ENCODE results near the gene TTC38. TPM values are rescaled to one million over a fixed set of nuclear protein-coding genes. Genes with fewer than 3 reads are reported as not detected.
A peak's percentile ranks its signal among the peaks of the same experiment; 100 is the strongest.
"Not testable (repeated sequence)": the region's sequence is repeated elsewhere in the genome, so short reads cannot be mapped to it uniquely, and the experiment has no call there.

The TTC38 gene
- polyA plus RNA-seq, 3 donors, result 46.9 to 49.3 (median 48.6) TPM

DNA sequence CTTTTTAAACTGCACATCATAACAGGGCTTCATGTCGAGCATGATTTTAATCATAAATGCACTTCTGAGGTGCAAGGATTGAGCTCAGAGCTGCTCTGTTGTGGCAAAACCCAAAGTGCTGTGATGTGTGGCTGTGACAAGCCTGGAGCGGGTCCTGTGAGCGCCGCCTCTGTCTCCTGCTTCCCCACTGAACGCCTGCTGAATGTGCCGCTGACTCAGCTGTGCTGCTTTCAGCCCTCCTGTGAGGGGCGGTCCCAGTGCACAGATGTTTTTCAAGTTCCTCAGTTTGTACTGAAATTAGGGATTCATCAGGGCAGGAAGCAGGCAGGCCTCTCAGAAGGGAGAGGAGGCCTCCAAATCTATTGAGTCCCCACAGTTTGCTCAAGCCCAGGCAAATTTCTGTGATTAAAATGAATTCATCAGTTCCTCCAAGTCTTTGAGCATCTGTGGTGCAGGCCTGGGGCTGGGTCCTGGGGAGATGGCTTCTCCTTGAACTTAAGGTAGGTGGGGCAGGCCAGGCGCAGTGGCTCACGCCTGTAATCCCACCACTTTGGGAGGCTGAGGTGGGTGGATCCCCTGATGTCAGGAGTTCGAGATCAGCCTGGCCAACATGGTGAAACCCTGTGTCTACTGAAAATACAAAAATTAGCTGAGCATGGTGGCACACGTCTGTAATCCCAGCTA lies 25.9 kb downstream of the TTC38 start:
- no peak for DNase-seq (ENCODE audit: low read depth in 3 of 3, low spot score in 2 of 3)

DNA sequence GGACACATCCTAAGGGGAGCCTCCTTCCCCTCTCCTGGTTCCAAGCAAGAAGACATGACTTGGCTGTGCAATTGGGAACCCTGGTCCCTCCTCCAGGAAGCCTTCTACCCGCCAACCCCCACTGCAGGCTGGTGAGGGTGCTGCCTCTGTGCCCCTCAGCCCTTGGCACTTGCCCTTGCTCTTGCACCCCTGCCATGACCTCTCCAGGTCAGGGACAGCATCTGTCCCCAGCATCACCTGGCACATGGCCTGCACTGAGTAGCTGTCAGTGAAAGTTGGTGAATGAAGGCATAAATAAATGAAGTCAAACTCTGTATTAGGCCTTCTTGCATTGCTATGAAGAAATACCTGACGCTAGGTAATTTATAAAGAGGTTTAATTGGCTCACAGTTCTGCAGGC lies 27.0 kb downstream of the TTC38 start:
- DNase-seq (ENCODE audit: low read depth in 3 of 3, low spot score in 2 of 3), result no peak

DNA sequence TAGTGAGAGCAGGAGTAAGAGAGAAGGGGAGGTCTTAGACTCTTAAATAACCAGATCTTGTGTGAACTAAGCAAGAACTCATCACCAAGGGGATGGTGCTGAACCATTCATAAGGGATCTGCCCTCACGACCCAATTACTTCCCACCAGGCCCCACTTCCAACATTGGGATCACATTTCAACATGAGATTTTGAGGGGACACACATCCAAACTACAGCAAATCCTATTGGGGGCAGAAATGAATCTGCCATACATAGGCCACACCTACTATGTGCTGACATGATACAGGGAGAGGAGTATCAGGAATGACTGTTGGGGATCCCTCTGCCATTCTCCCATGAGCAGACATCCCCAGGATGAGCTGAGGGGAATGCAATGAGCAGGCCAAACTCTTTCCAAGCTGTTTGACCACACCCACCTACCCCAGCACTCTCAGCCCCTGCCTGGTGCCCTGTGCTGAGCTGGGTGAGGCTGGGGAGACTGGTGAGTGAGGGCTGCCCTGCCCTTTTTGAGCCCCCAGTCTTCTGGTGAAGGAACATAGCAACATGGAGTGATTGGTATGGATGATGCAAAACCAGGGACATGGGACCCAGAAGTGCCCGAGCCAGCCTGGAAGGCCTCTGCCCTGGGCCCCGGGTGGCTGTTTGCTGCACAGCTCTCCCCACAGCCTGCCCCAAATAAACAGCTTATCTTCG lies 27.6 kb downstream of the TTC38 start:
- no peak for DNase-seq (ENCODE audit: low read depth in 3 of 3, low spot score in 2 of 3)

DNA sequence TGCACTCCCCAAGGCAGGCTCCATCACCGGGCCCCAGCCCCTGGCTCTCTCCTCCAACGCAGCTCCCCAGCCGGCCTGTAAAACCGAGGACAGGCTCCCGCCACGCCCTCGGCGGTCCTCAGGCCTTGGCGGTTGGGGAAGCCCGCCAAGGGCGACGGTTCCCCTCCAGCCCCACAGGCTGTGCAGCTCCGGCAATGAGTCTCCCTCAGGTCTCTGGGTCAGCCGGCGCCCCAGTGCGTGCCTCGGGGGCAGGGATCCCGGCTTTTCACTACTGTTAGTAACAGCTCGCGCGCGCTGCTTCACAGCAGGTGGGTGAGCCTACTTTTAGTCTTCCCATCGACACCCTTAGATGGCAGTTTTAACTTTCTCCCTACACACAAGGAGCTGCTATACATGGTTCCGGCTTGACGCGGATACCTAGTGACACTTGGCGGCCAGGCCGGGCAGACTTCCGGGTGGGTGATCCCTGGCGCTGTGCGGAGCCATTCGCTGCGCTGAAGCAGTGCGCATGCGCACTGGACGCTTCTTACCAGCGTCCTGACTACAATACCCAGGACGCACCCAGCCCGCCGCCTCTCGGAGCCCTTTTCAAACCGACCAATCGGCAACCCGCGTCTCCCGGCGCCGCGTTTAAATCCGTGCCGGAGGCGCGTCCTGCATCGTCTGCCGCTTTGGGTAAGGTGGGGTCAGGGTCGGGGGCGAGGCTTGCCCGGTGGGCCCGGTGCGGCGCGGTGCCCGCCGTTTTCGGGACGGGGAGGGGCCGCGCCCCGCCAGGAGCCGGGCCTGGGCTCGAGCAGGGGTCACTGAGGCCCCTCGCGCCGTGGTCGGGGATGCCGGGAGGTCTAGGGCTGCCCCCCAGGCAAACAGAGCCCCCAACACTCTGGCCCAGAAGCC lies 28.7 kb downstream of the TTC38 start, which contains the start of gene GTSE1:
TSS of gene GTSE1 (plus strand) at position 614 of the 894 bp plus-strand sequence. CDS start 531 bp downstream, outside the sequence.
- peak; percentile 94 to 96 (median 96) for DNase-seq (ENCODE audit: low read depth in 3 of 3, low spot score in 2 of 3)

DNA sequence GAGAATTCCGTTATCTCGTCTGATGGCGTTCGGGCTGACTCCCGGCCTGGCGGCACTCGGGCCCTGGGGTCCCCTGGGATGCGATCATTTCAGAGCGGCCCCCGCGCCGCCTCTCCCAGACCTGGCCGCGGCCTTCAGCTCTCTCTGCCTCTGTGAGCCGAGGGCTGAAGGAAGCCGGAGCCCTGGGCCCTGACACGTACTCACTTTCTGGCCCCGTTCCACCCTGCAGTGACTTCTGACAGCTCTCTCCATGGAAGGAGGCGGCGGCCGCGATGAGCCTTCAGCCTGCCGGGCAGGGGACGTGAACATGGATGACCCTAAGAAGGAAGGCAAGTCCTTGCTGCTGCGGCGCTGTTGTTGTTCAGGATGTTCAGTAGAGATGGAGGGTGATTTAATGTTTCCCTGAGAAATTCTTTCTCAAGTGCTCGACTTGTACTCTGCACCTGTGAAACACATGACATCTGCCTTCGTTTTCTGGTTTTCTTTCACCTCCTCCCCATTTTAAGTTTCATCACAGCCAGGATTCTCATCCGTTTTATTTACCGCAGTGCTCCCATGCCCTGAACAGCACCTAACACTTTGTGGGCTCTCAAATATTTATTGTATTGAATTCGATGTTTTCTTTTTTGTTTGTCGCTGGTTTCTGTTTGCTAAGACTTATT lies 29.5 kb downstream of the TTC38 start:
- DNase-seq (ENCODE audit: low read depth in 3 of 3, low spot score in 2 of 3), result no peak

DNA sequence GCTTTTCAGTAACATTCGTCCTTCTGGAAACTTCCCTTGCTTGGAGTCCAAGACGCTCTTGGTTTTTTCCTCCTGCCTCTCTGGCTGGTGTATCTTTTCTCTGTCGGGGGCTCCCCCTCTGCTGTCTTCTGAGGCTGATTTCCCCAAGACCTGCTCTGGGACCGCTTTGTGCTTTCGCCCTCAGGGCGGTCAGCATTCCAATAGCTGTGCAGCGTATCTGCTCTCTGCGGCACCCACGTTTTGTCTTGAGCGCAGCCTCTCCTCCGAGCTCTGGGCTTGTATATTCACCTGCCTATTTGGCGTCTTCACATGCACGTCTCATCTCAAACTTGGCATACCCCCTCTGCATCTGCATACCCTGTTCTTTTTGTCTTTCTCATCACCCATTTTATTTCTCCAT lies 31.3 kb downstream of the TTC38 start:
- no peak for DNase-seq (ENCODE audit: low read depth in 3 of 3, low spot score in 2 of 3)

DNA sequence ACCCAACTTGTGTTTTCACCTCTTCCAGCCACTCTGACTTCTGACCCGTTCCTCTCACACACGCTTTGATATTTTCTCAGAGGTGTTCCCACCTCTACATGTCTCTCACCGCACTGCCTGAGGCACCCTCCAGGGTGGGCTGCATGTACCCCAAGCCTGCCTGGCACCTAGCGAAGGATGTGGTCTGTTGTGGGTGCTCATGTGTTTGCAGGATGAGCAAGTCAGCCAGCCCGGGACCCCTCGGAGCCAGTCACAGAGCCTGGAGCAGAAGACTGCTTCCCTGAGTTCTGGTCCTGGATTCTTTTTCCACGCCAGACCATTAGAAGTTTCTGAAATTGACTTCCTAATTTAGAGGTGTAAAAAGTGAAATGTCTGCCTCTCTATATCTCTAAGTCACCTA lies 32.7 kb downstream of the TTC38 start:
- DNase-seq (ENCODE audit: low read depth in 3 of 3, low spot score in 2 of 3), result no peak

DNA sequence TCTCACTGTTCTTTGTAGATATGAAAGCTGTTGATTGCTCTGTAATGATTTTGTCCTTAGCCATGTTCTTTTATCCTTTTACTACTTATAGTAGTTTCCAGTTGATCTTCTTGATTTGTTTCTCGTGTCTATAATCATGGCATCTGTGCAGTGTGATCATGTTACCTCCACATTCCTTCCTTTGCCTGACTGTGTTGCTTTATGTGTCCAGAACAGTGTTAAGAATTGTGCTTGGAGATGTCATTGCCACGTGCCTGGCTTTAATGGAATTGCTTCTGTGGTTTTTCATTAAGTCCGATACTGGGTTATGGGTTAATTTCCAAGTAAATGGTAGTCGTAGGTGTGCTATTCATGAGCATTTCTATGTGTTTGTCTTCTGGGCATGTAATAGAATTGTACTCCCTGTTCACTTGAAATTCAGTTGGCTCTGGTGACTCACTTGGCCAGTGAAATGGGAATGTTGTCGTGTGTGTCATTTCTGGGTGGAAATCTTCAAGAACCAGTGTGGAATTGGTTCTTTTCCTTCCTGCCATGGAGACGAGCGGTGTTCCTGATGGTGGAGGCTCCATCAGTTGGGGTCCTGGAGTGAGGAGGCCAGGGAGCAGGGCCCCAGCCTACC lies 35.6 kb downstream of the TTC38 start:
- DNase-seq (ENCODE audit: low read depth in 3 of 3, low spot score in 2 of 3), result no peak

DNA sequence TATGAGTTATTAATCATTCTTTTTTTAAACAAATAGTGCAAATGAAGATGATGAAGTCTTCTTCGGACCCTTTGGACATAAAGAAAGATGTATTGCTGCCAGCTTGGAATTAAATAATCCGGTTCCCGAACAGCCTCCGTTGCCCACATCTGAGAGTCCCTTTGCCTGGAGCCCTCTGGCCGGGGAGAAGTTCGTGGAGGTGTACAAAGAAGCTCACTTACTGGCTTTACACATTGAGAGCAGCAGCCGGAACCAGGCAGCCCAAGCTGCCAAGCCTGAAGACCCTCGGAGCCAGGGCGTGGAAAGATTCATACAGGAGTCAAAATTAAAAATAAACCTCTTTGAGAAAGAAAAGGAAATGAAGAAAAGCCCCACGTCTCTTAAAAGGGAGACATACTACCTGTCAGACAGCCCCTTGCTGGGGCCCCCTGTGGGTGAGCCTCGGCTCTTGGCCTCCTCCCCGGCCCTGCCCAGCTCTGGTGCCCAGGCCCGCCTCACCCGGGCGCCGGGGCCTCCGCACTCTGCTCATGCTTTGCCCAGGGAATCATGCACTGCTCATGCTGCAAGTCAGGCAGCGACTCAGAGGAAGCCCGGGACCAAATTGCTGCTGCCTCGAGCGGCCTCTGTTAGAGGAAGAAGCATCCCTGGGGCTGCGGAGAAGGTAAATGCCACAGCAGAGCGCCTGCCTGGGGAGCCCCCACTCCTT lies 40.6 kb downstream of the TTC38 start:
- DNase-seq (ENCODE audit: low read depth in 3 of 3, low spot score in 2 of 3), result no peak

DNA sequence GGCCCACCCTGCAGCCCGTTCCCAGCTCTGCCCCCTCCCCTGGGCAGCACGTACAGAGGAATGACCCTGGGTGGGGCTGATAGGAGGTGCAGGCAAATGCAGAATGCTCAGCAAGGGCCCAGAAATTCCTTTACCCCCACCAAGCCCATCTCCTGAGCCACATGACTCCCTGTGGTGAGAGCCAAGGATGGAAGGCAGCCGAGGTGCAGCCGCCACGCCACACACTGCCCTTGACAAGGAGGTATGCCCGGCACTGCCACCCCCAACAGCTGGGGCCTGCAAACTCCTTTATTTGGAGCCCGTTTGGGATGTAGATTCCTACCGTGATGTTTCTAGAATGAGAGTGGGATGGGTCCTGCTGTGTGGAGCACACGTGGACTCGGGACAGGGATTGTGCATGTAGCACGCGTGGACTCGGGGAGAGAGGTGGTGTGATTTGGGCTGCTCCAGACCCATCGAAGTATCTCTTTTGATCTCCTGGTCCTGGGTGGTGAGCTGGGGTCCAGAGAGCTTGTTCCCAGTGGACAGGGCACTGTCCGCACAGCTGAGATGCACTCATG lies 41.8 kb downstream of the TTC38 start:
- no peak for DNase-seq (ENCODE audit: low read depth in 3 of 3, low spot score in 2 of 3)

DNA sequence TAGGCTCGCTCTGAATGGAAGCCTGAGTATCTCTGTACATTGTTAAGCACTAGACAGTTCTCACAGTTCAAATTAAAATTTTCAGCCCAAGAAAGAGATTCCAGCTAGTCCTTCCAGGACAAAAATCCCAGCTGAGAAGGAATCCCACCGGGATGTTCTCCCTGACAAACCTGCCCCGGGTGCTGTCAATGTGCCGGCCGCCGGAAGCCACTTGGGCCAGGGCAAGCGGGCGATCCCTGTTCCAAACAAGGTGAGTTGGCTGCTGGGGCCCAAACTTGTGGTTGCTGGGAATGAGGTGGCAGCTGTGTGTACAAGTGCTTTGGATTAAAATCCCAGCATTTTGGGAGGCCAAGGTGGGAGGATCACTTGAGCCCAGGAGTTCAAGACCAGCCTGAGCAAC lies 44.2 kb downstream of the TTC38 start:
- DNase-seq (ENCODE audit: low read depth in 3 of 3, low spot score in 2 of 3), result no peak

DNA sequence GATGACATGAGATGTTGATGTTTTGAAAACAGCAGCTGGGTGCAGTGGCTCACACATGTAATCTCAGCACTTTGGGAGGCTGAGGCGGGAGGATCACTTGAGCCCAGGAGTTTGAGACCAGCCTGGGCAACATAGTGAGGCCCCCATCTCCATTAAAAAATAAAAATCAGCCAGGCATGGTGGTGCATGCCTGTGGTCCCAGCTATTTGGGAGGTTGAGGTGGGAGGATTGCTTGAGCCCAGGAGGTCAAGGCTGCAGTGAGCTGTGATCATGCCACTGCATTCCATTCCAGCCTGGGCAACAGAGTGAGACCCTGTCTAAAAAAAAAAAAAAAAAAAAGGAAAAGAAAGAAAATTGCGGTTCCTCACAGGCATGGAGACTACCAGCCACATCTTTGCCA lies 45.0 kb downstream of the TTC38 start:
- not testable (repeated sequence) for DNase-seq (ENCODE audit: low read depth in 3 of 3, low spot score in 2 of 3)

DNA sequence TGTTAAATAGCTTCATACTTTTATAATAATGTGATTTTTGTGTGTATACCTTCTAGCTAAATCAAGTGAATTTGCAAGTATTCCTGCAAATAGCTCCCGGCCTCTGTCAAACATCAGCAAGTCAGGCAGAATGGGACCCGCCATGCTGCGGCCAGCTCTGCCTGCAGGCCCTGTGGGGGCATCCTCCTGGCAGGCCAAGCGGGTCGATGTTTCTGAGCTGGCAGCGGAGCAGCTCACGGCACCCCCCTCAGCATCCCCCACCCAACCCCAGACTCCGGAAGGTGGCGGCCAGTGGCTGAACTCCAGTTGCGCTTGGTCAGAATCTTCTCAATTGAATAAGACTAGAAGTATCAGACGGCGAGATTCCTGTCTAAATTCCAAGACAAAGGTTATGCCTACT lies 48.2 kb downstream of the TTC38 start:
- no peak for DNase-seq (ENCODE audit: low read depth in 3 of 3, low spot score in 2 of 3)

DNA sequence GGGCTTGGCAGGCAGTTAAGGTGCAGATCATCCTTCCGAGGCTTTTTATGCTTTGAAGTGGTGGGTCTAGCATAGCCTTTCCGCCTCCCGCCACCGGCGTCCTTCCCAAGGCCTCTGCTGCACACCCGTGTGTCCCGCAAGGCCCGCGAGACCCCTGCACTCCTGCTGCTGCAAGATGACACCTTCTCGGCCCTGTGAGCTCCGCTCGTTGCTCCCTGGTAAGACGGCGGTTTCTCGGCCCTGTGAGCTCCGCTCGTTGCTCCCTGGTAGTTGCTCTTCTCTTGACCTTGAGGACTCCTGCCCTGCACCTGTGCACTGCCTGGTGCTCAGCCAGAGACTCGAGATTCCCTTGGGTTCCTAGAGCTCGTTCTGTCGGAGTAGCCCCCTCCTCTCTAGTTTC lies 49.8 kb downstream of the TTC38 start:
- DNase-seq (ENCODE audit: low read depth in 3 of 3, low spot score in 2 of 3), result no peak

DNA sequence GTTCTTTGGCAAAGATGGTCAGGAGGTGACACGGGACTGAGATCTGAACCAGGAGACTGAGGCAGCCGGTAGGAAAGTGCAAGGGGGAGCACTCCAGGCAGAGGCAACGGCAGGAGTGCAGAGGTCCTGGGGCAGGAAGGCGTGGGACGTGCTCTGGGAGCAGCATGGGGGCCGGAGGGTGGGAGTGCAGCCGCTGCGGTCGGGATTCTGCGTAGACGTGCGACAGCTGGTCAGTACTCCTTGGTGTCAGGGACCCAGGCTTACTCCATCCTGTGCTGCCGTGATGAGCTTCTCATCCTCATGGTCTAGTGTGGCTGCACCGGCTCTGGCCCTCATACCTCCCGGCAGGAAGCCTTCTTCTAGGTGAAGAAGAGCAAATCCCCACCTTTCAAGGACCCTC lies 50.8 kb downstream of the TTC38 start:
- DNase-seq (ENCODE audit: low read depth in 3 of 3, low spot score in 2 of 3), result no peak

DNA sequence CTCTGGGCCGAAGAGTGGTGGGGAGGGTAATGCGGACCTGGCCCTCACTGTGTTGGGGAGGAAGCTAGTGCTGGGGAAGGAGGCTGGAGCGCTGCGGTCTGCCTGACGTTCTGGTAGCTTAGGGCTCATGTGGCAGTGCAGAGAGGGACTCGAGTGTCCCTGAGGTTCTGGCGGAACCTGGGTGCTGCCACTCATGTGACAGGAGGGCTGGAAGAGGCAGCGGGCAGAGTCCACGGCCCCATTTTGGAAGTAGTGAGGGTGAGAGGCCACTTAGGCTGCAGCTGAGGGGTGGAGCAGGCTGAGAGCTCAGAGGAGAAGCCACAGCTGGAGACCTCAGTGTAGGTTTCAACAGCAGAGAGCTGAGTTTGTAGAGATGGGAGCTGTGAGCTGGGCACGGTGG lies 51.5 kb downstream of the TTC38 start:
- no peak for DNase-seq (ENCODE audit: low read depth in 3 of 3, low spot score in 2 of 3)

DNA sequence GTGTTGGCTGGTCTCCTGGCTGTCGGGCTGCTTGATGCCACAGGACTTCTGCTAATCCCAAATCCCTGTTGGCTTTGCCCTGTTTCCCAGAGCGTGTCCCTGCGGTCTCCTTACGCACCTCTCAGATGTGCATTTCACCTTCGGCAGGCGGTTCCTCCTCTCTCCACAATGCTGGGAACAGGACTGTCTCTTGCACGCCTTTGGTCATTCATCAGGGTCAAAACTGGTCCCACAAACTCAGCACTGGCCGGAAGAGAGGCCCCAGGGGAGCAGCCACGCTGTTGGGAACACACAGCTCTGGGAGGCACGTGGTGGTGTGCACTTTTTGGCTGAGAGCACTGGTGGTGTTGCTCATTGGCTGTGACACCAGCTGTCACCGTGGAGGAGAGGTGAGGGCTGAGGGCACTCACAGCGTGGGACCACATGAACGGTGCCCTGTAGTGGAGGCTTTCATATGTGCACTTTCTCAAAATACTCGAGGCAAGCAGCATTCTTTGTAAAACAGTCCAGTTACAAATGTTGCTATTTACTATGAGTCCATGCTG lies 52.4 kb downstream of the TTC38 start:
- no peak for DNase-seq (ENCODE audit: low read depth in 3 of 3, low spot score in 2 of 3)

DNA sequence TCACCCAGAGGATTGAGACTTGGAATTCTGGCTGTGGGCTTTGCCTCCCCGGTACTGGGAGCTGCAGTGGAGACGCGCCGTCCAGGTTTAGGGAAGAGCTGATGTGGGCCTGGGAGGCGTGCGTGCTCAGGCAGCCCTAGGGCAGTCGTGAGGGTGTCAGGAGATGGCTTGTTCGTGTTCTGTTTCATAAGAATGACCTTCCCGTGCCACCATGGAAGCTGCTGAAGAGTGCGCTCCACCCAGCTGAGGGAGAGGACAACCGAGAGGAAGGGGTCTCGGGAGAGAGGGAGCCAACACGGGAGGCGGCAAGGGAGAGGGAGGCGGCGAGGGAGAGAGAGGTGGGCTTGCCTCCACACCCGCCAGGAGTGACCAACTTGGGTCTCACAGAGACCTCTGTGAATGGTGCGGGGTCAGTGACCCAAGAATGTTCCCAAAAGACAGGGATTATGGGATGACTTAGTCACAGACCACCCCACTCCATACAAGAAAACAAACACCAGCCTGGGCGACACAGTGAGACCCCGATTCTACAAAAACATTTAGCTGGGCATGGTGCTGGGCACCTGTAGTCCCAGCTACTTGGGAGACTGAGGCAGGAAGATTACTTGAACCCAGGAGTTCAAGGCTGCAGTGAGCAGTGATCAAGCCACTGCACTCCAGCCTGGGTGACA lies 53.0 kb downstream of the TTC38 start:
- no peak for DNase-seq (ENCODE audit: low read depth in 3 of 3, low spot score in 2 of 3)

DNA sequence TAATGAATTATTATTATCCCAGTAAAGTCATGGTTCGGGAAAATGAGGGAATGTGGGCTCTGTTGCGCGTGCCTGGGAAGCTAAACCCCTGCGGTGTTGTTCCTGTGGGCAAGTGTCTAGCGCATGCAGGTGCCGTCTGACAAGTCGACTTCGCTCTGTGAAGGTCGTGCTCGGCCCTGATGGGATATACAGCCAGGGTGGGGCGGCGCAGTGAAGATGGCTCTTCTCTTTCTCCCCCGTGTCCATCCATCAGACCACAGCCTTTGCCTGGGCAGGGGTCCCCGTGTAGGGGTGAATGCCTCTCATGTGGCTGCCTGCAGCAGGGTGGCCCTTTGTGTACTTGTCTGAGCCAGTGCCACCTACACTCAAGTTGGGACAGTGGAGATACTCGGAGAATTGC lies 54.9 kb downstream of the TTC38 start:
- DNase-seq (ENCODE audit: low read depth in 3 of 3, low spot score in 2 of 3), result no peak
